Stromal cell of bone marrow (primary cell): ENCODE measurements around the gene STRADB.
"Not testable (repeated sequence)": the region's sequence is repeated elsewhere in the genome, so short reads cannot be mapped to it uniquely, and the experiment has no call there.

Source experiments
- DNase-seq: peaks from one replicate; pipeline ENCODE4 v3.0.0-alpha.2; 2012; ENCODE audit warnings: low read depth

STRADB gene

DNA sequence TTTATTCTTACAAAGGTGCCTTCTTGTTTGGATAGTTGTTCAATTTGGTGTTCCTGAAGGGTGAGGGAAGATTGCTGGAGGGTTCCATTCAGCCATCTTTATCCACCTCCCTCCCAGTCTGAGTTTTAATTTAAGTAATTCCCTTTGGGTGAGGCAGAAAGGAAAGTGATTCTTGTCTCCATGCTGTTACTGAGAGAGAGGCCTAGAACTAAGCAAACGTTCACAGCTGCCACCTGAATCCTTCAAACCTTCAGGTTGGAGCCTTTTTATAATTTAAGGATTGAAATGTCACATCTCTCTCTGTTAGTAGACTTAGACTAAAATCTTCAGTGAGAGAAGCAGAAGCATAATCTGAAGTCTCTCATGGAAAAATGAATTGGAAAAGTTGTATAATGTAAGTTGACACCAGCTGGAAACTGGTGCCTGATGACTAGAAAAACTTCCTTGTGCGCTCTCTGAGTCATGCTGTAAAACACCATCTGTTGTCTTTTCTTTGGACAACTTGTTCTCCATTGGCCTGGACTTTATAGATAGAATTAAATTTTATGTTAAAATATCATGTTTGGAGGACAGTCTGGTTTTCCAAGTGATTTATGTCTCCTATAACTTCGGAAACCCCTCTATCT, 14.6 kb downstream of the STRADB start:
- peak; percentile 82 for DNase-seq

DNA sequence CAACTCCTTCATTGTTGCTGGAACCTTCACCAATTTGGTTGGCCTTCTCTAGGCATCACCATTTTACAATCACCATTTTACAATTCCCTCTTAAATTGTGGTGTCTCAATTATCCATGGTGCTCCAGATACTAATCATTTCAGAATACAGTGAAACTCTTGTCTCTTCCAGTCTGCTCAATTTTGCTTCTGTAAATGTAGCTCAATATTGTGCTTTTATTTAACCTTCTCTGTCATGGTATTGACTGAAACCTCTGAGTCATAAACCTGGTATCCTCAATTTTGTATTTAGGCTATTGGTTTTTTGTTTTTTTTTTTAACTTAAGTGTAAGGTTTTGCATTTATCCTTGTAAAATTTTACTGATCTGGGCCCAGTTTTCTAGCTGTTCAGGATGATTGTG, 16.1 kb downstream of the STRADB start:
- DNase-seq = no peak

DNA sequence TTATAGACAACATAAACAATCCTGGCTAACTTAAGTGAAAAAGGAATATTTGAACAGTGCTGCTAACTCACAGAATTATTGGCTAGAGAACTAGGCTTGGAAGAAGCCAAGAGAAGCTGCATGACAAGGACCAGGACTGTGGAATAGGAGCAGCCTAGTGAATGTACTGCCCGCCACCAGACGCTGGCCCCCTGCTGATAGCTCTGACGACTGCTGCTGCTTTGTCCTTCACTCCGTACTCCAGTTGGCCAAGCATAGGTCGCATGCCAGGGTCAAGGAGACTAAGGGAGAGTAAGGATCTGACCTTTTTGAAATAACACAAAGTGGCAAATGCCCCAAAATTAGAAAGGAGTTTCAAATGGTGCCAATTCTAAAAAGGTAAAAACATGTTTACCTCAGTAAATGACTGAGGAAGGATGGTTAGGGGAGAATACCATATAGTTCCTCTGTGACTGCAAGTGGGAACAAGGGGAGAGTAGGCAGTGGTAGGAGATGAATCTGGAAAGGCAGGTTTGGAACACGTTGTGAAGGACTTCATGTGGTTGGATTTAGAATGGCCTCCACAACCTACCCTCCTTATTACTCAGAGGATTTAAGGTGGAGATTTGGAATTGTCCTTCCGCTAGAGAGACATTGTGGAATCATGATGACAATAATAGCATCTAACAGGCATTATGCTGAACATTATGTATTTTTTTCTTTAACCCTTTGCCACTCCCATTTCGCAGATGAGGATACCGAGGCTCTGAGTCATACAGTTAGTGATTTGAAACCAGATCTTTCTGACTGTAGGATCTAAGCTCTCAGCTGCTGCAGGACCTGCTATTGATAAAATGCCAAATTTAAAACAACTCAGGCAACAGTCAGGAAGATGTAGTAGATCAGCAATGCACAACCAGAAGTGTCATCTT, 19.5 kb downstream of the STRADB start:
- no peak for DNase-seq

DNA sequence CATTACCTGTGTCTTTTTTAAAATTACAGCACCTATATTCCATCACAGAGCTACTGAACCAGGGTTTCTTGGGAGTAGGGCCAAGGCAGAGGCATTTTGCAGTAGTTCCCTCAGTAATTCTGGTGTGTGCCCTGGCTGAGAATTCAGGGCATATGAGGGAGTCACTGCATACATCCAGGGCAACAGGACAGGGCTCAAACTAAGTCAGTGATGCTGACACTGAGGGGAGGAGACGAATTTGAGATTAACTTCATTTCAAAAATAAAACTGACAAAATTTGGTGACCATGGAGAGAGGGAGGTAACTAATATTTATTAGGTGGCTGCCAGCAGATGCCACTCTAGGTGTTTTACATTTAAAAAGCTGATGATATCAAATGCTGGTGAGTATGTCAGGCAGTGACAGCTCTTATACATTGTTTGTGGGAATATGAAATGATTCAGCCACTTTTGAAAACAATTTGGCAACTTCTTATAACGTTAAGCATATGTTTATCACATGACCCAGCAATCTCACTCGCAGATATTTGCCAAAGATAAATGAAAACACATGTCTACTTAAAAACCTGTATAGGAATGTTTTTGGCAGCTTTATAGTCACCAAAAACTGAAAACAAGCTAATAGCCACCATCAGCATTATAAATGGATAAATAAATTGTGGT, 20.3 kb downstream of the STRADB start:
- no peak for DNase-seq

DNA sequence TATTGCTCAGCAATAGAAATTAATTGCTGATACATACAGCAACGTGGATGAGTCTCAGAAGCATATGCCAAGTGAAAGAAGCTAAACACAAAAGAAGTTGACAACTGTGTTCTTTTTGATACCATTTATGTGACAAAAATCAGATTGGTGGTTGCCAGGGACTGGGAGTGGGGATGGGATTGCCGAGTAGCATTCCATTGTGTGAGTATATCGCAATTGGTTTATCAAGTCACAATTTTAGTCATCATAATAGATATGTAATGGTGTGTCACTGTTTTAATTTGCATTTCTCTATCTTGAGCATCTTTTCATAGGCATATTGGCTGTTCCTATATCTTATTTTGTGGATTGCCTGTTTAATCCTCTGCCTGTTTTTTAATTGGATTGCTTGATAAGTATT, 20.9 kb downstream of the STRADB start:
- DNase-seq = no peak

DNA sequence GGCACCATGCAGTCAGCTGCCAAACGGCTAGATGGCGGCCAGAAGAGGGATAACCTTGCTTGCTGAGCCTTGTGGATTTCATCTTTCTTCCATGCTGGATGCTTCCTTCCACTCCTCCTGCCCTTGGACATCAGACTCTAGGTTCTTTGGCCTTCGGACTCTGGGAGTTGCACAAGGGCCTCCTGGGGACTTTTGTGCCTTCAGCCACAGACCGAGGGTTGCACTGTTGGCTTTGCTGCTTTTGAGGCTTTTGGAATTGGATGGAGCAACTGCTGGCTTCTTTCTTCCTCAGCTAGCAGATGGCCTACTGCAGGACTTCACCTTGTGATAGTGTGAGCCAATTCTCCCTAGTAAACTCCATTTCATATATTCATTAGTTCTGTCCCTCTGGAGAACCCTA, 31.0 kb downstream of the STRADB start:
- DNase-seq = no peak

DNA sequence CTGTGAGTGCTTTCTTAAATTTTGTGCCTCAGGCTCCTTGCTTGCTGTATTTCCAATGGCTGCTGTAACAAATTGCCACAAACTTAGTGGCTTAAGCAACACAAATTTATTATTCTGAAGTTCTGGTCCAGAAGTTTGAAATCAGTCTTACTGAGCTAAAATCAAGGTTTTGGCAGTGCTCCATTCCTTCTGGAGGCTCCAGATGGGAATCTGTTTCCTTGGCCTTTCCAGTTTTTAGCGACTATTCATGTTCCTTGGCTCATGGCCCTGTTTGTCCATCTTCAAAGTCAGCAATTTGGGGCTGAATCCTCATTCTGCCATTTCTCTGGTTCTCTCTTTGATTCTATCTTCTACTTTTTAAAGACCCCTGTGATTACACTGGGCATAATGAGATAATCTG, 31.8 kb downstream of the STRADB start:
- no peak for DNase-seq

DNA sequence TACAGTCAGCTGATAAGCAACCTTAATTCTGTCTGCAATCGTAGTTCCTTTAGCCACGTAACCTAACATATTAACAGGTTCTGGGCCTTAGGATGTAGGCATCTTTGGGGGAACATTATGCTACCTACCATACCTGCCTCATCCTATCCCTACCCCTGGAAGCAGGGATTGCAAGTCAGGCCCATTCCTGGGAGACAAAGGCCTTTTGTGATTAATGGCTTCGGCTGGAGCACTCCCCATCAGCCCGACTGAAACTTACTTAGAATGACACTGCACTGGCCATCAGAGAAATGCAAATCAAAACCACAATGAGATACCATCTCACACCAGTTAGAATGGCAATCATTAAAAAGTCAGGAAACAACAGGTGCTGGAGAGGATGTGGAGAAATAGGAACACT, 32.2 kb downstream of the STRADB start:
- not testable (repeated sequence) for DNase-seq

DNA sequence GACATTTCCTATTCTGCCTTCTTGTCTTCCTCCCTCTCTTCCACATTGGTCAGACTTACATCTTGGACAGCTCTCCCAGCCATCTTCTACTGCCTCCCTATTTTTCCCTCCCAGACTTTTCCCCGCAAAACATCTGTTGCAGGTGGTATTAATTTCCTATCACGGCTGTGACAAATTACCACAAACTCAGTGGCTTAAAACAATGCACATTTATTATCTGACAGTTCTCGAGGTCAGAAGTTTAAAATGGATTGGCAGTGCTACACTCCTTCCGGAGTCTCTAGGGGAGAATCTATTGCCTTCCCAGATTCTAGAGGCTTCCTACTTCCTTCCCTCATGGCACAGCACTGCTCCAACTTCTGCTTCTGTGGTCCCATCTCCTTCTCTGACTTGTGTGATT, 33.3 kb downstream of the STRADB start:
- no peak for DNase-seq

DNA sequence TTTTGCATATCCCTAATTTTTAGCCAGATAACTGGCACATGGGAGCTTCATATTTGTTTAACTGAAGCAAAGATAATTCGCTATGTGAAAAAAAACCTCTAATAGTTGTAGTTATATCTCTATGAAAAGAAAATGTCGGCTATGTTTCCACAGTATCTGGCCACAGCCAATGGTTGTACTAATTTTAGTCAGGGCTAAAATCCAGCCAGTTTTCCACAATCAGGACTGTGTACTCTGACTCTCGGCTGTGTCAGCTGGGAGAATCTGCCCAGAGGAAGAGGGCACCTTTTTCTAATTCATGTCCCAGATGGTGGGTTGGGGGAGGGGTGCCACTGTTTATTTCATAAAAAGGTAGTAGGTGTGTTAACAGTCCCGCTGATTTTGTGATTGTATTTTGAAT, 38.8 kb downstream of the STRADB start:
- no peak for DNase-seq

DNA sequence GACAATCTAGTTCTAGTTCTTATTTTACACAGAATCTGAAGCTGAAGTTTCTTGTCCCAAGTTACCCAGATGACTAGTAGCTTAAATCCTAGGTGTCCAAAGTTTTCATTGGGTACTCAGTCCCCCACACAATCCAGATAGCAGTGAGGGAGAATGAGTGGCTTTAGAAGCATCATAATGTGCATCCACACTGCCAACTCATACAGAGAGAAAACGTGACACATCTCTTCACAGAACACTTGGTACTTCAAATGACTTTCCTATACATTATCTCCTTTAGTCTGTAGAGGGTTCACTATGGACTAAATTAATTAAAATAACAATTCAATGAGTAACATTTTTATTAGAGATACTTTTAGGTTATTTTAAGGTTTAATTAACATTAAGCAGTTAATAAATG, 45.2 kb downstream of the STRADB start:
- no peak for DNase-seq

DNA sequence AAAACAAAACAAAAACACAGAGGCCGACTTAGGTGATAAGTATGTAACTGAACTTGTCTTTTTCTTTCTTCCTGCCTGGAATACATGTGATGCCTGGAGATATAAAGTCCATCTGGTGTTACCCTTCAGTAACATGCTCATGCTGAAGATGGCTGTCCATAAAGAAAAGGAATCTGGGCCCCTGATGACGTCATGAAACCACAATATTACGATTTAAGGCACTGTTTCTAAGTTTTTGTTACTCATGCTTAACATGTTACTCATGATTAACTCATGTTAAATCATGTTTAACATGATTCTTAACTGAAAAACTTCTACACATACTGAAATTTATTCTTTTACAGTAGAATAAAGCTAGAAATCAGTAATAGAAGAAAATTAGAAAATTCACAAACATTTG, 49.0 kb downstream of the STRADB start:
- DNase-seq = peak; percentile 11

DNA sequence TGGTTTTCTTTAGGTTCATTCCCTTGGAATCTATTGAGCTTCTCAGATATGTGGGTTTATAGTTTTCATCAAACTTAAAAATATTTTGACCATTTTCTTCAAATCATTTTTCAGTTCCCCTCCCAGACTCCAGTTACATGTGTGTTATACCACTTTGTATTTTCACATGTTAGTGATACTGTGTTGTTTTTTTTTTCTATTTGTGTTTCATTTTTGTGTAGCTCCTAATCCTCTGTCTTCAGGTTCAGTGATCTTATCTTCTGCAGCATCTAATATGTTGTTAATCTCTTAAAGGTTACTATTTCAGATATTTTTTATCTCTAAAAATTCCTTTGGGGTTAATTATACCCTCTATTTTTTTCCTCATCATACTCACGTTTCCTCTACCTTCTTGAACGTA, 51.2 kb downstream of the STRADB start:
- DNase-seq = no peak

DNA sequence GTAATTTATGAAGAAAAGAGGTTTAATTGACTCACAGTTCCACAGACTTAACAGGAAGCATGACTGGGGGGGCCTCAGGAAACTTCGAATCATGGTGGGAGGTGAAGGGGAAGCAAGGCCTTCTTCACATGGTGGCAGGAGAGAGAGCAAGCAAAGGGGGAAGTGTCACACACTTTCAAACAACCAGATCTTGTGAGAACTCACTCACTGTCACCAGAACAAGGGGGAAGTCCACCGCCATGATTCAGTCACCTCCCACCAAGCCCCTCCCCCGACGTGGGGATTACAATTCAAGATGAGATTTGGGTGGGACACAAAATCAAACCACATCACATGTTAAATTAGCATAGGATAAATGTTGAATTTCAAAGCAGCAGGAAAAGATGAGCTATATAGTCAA, 56.2 kb downstream of the STRADB start:
- DNase-seq = no peak

DNA sequence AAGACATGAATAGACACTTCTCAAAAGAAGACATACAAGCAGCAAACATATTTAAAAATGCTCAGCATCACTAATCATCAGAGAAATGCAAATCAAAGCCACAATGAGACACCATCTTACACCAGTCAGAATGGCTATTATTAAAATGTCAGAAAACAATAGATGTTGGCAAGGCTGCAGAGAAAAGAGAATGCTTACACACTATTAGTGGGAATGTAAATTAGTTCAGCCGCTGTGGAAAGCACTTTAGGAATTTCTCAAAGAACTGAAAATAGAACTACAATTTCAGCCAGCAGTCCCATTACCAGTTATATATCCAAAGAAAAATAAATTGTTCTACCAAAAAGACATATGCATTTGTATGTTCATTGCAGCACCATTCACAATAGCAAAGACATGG, 61.7 kb downstream of the STRADB start:
- DNase-seq = no peak

DNA sequence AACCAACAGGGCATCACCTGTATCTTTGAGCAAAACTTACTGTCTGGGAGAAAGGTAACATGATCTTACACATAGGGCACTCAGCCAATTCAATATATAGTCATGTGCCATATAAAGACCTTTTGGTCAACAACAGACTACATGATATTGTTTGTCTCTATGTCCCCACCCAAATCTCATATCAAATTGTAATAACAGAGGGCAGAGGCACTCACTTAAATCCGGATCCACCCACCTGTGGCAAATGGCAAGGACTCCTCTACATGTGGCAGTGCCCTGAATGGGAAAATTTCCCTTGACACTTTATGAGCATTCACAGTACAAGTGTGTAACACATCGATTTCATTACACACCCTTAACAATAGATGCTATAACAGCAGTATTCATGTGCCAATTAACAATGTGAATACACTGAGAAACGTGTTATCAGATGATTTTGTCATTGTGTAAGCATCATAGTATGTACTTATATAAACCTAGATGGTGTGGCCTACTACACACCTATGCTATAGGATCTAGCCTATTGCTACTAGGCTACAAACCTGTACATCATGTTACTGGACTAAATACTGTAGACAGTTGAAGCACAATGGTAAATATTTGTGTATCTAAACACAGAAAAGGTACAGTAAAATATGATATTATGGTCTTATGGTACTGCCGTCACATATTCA, 64.2 kb downstream of the STRADB start:
- no peak for DNase-seq

DNA sequence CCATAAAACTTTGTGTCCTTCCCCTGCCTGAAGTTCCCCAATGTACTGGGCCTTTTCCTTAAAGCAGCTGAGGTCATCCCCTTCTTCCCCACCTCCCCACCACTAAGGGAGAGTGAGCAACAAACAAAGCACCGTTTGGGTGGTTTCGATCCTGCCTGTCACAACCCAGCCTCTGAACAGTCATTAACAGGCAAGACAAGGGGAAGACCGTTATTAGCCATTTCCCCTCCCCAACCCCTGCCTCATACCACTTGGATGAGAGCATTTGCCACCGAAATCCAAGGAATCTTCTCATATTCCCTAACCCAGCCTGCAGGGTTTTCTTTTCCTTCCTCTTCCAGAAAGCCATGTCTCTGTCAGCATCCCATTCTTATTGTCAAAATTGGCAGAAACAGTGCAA, 65.6 kb downstream of the STRADB start:
- no peak for DNase-seq

DNA sequence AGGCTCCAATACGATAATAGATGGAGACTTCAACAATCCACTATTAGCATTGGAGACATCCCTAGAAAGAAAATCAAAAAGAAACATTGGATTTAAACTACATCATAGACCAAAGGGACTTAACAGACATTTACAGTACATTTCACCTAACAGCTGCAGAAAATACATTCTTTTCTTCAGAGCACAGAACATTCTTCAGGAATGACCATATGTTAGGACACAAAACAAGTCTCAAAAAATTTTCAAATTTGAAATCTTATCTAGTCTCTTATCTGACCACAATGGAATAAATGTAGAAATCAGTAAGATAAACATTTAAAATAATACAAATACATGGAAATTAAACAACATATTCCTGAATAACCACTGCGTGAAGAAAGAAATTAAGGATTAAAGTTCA, 68.7 kb downstream of the STRADB start:
- DNase-seq = no peak

DNA sequence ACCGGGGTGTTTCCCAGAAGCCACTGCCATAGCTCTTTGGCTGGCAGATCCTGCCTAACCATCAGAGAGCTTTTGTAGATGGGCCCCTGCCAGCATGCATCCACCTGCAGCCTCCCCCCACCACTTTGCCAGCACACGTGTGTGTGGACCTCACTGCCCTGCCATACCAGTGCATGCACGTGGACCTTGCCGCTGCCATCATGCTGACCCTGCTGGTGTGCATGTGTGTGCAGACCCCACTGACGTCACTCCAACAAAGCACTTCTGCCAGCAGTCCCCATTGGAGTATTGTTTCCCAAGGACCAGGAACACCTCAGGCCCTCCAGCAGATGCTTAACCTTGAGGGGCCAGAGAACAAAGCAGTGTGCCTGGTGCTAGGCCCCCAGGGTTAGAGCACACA, 71.4 kb downstream of the STRADB start:
- no peak for DNase-seq

DNA sequence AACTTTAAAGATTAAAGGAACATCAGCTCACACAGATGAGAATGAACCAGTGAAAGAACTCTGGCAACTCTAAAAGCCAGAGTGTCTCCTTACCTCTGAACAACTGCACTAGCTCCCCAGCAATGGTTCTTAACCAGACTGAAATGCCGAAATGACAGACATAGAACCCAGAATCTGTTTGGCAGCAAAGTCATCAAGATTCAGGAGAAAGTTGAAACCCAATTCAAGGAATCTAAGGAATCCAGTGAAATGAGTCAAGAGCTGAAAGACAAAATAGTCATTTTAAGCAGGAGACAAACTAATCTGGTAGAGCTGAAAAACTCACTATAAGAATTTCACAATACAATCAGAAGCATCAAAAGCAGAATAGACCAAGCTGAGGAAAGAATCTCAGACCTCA, 72.0 kb downstream of the STRADB start:
- peak; percentile 11 for DNase-seq
